Myometrial cell (primary cell): ENCODE results near the gene TIGD3. TPM values are rescaled to one million over a fixed set of nuclear protein-coding genes. Genes with fewer than 3 reads are reported as not detected.

ENCODE experiments used
- total RNA-seq: library from RNA; depleted of rRNA; stranded (reverse); fragments of >200 nt; gene quantifications from 2 replicates; pipeline ENCODE4 v1.2.3, GENCODE V29; 2015

TIGD3 gene
- not detected in 2 replicates for total RNA-seq

DNA sequence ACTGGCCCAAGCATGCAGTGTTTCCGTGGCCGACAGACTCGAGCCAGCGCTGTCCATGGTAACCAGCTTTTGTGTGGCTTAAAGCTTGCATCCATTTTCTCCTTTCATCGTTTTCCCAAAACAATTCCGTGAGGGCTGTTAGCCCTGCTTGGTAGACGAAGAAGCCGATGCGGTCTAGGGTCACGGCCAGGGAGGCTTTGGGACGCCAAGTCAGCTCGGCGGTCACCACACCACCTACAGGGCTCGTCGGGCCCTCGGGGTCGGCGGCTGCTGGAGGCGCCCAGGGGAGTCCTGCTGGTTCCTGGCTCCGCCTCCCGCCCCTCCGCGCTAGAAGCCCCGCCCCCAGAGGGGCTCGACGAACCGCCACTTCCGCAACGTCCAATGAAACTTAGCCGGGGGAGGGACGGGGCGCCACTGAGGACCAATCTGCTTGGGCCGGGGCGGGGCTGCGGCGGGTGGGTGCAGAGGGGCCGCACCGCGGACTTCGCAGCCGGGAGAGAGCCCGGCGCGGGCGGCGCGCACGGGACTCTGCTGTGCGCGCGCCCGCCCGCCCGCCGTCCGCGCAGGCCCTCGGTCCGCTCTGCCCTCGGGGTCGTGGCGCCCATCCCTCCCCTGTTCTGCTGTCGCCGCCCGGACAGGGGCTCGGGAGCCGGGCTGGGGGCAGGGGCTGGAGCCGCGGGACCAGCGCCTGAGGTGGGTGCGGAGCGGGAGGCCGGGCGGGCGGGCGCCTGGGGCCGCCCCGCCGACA, at the start of gene TIGD3:
TSS of gene TIGD3 (plus strand) at position 487 of the 748 bp plus-strand sequence. CDS start 1,058 bp downstream, outside the sequence.

GRCh38 chr11:65314501-65315203, 39.9 kb upstream of the TIGD3 start, which contains the start of gene CDC42EP2:
TSS of gene CDC42EP2 (plus strand) at chr11:65314866. CDS start at chr11:65320899, 6,033 bp downstream.

DNA sequence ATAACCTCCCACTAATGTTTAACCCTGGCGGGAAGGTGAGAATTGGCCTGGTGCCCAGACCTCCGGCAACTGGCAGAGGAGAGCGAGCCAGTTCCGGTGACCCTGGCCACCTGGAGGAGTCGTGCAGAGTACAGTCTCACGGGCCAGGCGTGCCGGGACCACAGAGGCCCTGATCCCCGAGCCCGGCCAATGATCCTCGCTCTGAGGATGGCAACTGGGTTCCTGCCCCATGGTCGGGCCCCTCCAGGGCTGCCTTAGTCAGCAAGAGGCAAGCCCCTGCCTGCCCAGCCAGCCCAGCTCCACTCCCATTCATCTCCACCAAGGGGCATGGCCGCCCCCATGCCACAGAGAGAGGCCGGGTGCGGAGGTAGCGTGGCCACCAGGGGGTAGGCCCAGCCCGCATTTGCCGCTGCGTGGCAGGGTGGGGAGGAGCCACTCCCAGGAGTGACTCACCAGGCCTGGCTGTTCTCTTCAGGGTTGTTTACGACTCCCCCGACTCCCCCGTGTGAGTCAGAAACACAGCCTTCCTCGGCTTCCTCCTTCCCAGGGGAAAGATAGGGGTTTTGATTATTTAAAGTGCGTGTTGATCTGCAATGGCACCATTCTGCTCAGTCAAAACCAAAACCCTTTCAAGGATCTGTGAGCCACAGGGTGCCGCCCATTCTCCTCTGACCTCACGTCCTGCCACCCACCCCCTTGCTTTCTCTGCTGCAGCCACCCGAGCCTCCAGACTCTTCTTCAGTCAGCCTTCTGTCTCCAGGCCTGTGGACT, 27.7 kb downstream of the TIGD3 start, which contains the start of gene SLC25A45:
TSS of gene SLC25A45 (minus strand) at position 614 of the 771 bp plus-strand sequence. CDS start 695 bp downstream, outside the sequence.

DNA sequence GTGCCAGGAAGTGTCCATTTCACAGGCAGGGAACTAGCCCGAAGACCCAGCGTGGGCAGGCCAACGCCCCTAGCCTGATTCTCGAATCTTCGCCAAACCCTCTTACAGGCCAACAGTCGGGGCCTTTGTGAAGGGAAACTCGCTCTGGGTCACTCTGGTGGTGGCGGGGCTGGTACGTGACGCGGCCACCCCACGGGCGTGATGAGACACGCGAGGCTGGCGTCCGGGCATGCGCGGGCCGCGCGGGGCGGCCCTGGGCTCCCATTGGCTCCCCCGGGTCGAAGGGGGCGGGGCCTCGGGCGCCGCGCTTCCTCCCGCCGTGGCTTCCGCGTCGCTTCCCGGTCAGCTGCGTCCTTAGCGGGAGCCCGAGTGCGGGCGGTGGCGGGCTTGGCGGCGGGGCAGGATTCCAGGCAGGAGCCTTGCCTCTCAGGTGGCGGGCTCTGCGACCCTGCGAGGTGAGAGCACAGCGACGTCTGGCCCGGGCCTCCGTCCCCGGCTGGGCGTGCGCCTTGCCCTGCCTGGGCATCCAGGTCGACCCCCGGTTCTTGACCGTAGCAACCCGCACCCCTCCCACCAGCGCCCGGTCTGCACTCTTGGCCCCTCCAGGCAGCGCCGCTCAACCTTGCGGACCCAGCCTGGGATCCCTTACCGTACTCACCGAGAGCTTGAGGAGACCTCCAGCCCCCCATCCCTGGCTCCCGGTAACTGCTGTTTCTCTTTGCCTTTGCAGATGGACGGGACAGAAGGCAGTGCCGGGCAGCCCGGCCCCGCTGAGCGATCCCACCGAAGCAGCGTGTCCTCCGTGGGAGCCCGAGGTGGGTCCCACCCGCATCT, 32.0 kb downstream of the TIGD3 start, which contains the start of gene FRMD8:
TSS of gene FRMD8 (plus strand) at position 331 of the 834 bp plus-strand sequence. CDS start at position 731, 400 bp downstream.

Other genes with a start within 250 kb of the TIGD3 start
- 33.7 and 63.1 TPM in 2 replicates for gene TM7SF2, start 242.9 kb upstream of the TIGD3 start, total RNA-seq
- gene ZNHIT2, start 237.1 kb upstream of the TIGD3 start, total RNA-seq, result 14.4 and 14.9 TPM in 2 replicates
- 391 and 430 TPM in 2 replicates for gene FAU, start 232.6 kb upstream of the TIGD3 start, total RNA-seq
- 95.3 and 98.3 TPM in 2 replicates for gene MRPL49, start 232.4 kb upstream of the TIGD3 start, total RNA-seq
- 23.2 and 26.5 TPM in 2 replicates for gene SYVN1, start 220.2 kb upstream of the TIGD3 start, total RNA-seq
- not detected in 2 replicates for gene SPDYC, start 184.5 kb upstream of the TIGD3 start, total RNA-seq
- gene CAPN1, start 172.8 kb upstream of the TIGD3 start, total RNA-seq, result 216 and 233 TPM in 2 replicates
- 19.5 and 21.0 TPM in 2 replicates for gene POLA2, start 92.8 kb upstream of the TIGD3 start, total RNA-seq
- gene CDC42EP2, start 39.9 kb upstream of the TIGD3 start, total RNA-seq, result 32.4 and 33.4 TPM in 2 replicates
- gene DPF2, start 20.9 kb upstream of the TIGD3 start, total RNA-seq, result 42.2 and 51.0 TPM in 2 replicates
- gene SLC25A45, start 27.9 kb downstream of the TIGD3 start, total RNA-seq, result under 0.01 and 1.1 TPM in 2 replicates
- 22.9 and 32.3 TPM in 2 replicates for gene FRMD8, start 31.9 kb downstream of the TIGD3 start, total RNA-seq
- 9.2 and 10.8 TPM in 2 replicates for gene NEAT1, start 68.0 kb downstream of the TIGD3 start, total RNA-seq
- 582 and 817 TPM in 2 replicates for gene MALAT1, start 144.3 kb downstream of the TIGD3 start, total RNA-seq
- 142 and 159 TPM in 2 replicates for gene SCYL1, start 170.3 kb downstream of the TIGD3 start, total RNA-seq
- 58.7 and 68.9 TPM in 2 replicates for gene LTBP3, start 203.6 kb downstream of the TIGD3 start, total RNA-seq
- 72.9 and 80.5 TPM in 2 replicates for gene ZNRD2, start 215.7 kb downstream of the TIGD3 start, total RNA-seq
- 30.1 and 33.7 TPM in 2 replicates for gene FAM89B, start 217.8 kb downstream of the TIGD3 start, total RNA-seq
- 60.0 and 65.9 TPM in 2 replicates for gene EHBP1L1, start 221.3 kb downstream of the TIGD3 start, total RNA-seq
- gene KCNK7, start 241.0 kb downstream of the TIGD3 start, total RNA-seq, result not detected in 2 replicates